HG02623 (cell line): Measurements from ENCODE around the gene TTR.

Experiments used
- ATAC-seq: cut with Tn5 transposase; IDR thresholded peaks from one replicate; pipeline ENCODE4 v1.9.1; 2021; ENCODE audit warnings: moderate library complexity; ENCODE audit not compliant: unreplicated experiment

TTR gene

DNA sequence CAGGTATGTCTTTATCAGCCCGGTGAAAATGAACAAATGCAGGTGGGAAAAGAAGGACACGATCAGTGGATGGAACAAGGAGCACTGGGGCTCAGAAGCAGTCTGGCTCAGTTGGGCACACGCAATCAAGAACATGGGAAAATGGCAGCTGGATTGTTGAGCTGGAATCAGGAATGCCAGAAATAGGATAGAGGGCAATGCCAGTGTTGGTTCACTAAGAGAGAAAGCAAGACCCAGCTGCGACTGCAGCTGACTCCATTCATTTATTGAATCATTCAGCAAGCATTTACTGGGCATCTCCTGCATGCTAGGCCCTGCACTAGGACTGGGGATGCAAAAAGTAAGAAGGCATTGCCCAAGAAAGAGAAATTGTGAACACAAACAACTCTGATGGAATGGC, 13.6 kb upstream of the TTR start:
- no peak for ATAC-seq

DNA sequence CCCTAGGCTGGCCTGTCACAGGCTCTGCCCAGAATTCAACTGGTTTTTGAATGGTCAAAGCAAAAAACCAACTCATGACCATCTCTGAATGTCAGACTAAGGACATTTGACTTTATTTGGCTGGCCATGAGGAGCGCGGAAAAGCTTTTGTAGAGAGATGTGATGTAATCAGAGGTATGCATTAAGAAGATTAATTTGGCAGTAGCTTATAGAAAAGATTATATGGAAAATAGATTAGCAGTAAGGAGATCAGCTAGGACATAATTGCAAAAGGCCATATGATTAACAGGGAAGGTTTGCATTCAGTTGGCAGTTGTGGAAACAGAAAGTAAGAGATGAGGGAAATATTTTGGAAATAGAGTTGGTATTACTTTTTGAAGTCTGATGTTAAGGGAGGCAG, 12.3 kb upstream of the TTR start:
- ATAC-seq: no peak

DNA sequence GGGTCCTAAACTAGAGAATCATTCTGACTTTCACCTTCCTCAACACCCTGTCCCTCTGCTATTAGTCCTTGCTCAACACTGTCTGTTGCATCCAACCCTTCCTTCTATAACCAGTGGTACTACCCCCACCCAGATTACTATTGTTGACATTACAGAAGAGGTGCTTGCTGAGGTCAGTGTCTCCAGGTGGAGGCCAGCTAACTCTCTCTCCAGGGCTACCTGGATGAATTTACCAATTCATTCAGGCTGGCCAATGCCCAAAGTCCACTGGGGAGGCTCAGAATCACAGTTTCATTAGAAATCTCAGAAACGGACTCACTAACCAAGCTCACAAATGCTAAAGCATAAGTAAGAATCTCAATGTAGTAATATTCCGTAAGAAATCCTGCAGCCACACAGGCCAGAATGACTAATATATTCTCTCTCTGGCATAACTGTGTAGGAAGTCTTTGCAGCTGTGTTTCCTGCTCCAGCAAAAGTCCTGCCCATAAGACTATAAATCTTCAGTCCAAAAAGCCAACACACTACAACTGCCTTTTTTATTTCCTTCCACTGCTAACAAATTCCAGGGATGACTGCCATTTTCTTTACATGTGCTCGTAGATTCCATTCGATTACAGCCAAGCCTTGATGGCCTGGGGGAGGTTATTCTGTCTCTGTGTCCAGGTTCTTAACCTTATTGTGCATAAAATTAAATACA, 10.0 kb upstream of the TTR start:
- no peak for ATAC-seq

DNA sequence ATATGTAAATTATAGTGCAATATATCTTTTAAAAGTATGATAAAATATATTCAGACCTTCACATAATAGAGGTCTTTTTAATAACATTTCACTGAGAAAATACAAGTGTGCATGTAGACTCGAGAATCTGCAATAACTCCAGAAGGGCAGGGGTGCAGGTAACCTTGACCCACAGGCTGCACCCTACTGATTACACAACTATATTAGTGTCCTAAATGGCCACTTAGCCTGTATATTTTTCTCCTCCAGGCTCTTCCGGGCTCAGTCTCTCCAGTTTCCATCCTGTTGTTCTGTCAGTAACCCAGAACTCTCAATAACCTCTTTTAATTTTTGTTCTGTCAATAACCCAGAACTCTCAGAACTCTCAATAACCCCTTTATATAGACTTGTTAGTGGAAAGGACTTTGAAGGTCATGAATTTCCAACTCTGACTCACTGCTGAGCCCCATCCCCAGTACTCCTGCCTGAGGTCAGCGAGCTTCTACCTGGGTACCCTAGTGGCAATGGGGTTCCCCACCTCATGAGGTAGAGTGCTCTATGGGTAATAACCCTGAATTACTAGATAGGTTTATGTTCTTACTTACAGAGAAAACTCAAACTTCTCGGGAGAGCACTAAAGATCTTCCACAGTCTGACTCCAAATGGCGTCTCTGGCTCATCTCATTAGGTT, 8.4 kb upstream of the TTR start:
- no peak for ATAC-seq

DNA sequence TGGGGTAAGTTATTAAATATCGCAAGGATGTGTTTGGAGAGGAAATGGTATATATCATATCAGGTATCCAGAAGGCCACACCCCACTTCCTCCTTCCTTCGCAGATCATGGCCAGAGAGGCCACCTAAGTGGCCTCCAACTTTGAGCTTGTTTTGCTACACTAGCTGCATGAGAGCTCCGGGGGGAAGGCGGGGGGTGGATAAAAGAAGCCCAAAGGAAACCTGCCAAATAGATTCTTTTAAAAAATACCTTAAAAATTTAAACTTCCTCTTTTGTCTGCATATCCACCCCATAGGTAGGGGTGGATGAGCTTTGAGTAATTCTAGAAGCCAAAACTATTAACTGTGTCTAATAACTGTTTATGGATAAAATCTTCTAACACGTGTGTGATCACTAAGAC, 5.7 kb upstream of the TTR start:
- ATAC-seq: no peak

DNA sequence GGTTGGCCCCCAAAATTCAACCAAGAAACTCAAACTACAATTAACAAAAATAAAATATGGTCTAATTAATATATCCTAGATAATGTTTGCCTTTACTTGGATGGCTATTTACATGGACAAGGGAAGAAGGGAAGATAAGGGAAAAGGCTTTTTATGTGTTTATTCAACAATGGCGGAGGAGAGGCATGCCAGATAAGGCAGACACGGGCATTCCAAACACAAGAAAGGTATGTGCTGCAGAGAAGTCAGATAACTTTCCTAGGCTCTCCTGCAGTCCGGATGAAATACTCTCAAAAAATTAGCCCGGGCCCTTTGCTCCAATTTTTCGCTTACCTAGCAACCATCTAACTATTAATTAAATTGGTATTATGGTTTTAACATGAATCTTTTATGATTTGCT, 5.1 kb upstream of the TTR start:
- ATAC-seq: no peak

DNA sequence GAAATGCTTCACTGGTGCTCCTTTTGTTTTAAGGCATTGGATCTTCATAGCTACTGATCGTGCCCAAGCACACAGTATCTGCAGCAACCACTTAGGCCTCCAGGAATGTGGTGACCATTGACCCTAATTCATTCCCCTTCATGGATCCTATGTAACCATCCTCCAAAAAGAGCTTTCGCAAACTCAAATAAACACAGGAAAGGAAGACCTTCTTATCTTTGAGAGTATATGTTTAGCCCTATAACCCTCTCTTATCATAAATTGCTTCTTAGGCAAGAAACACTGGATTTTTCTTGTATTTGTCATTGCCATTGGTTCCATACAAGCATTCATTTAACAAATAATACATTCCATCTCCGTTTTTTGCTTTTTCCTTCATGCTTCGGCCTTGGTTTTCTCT, 4.1 kb upstream of the TTR start:
- no peak for ATAC-seq

DNA sequence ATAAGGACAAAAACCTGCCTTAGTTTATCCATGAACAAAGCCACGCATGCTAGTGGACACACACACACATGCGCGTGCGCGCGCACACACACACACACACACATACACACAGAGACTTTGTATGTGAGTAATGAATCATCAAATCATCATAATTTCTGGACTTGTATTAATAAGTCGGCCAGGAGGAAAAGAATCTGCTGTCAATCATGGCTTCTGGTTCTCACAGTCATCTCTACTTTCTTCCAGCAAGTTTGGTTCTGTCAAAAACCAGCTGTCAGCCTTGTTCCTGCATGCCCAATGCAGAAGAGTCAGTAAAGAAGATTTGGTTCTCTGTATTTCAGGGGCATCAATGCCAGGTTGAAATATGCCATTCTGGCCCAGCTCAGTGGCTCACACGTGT, 1.1 kb upstream of the TTR start:
- no peak for ATAC-seq

DNA sequence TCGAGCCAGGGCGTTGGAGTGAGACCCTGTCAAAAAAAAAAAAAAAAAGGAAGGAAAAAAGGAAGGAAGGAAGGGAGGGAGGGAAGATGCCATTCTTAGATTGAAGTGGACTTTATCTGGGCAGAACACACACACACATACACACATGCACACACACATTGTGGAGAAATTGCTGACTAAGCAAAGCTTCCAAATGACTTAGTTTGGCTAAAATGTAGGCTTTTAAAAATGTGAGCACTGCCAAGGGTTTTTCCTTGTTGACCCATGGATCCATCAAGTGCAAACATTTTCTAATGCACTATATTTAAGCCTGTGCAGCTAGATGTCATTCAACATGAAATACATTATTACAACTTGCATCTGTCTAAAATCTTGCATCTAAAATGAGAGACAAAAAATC, 564 bp upstream of the TTR start:
- no peak for ATAC-seq

DNA sequence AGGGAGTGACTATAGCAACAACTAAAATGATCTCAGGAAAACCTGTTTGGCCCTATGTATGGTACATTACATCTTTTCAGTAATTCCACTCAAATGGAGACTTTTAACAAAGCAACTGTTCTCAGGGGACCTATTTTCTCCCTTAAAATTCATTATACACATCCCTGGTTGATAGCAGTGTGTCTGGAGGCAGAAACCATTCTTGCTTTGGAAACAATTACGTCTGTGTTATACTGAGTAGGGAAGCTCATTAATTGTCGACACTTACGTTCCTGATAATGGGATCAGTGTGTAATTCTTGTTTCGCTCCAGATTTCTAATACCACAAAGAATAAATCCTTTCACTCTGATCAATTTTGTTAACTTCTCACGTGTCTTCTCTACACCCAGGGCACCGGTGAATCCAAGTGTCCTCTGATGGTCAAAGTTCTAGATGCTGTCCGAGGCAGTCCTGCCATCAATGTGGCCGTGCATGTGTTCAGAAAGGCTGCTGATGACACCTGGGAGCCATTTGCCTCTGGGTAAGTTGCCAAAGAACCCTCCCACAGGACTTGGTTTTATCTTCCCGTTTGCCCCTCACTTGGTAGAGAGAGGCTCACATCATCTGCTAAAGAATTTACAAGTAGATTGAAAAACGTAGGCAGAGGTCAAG, 955 bp downstream of the TTR start:
- no peak for ATAC-seq

DNA sequence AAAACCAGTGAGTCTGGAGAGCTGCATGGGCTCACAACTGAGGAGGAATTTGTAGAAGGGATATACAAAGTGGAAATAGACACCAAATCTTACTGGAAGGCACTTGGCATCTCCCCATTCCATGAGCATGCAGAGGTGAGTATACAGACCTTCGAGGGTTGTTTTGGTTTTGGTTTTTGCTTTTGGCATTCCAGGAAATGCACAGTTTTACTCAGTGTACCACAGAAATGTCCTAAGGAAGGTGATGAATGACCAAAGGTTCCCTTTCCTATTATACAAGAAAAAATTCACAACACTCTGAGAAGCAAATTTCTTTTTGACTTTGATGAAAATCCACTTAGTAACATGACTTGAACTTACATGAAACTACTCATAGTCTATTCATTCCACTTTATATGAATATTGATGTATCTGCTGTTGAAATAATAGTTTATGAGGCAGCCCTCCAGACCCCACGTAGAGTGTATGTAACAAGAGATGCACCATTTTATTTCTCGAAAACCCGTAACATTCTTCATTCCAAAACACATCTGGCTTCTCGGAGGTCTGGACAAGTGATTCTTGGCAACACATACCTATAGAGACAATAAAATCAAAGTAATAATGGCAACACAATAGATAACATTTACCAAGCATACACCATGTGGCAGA, 3.6 kb downstream of the TTR start:
- no peak for ATAC-seq

DNA sequence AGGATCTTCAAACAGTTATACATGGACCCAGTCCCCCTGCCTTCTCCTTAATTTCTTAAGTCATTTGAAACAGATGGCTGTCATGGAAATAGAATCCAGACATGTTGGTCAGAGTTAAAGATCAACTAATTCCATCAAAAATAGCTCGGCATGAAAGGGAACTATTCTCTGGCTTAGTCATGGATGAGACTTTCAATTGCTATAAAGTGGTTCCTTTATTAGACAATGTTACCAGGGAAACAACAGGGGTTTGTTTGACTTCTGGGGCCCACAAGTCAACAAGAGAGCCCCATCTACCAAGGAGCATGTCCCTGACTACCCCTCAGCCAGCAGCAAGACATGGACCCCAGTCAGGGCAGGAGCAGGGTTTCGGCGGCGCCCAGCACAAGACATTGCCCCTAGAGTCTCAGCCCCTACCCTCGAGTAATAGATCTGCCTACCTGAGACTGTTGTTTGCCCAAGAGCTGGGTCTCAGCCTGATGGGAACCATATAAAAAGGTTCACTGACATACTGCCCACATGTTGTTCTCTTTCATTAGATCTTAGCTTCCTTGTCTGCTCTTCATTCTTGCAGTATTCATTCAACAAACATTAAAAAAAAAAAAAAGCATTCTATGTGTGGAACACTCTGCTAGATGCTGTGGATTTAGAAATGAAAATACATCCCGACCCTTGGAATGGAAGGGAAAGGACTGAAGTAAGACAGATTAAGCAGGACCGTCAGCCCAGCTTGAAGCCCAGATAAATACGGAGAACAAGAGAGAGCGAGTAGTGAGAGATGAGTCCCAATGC, 4.6 kb downstream of the TTR start:
- ATAC-seq: no peak

DNA sequence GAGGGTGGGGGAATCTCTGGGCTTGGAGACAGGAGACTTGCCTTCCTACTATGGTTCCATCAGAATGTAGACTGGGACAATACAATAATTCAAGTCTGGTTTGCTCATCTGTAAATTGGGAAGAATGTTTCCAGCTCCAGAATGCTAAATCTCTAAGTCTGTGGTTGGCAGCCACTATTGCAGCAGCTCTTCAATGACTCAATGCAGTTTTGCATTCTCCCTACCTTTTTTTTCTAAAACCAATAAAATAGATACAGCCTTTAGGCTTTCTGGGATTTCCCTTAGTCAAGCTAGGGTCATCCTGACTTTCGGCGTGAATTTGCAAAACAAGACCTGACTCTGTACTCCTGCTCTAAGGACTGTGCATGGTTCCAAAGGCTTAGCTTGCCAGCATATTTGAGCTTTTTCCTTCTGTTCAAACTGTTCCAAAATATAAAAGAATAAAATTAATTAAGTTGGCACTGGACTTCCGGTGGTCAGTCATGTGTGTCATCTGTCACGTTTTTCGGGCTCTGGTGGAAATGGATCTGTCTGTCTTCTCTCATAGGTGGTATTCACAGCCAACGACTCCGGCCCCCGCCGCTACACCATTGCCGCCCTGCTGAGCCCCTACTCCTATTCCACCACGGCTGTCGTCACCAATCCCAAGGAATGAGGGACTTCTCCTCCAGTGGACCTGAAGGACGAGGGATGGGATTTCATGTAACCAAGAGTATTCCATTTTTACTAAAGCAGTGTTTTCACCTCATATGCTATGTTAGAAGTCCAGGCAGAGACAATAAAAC, 6.5 kb downstream of the TTR start:
- ATAC-seq: no peak

DNA sequence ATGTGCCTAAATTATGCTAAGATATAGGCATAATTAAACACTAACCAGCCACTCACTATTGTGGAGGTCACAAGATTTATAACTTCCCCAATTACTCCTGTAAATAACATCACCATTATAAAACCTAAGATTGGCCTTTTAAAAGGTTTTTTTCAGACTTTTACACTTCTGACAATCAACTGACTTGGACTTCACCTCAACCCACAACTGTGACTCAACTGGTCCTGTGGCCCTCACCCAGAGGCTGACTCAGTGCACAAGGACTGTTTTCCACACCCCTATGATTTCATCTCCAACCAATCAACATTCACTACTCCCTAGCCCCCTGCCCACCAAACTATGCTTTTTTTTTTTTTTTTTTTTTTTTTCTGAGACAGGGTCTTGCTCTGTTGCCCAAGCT, 11.6 kb downstream of the TTR start:
- ATAC-seq: no peak

DNA sequence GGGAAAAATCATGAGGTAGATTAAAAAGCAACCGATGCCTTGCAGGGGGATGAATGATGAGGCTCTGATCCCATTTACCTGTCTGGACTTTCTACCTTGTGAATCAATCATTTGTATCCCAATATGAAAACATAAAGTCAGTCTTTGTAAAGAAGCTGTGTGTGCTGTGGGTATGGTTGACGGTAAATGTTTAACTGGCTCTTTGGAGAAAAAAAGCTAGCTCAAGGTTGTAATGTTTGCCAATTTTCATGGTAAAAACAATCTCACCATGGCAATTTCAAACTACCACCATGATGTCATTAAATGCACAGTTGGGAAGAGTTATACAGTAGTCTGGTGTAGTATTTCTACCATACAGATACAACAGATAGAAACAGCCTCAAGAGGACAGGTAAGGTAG, 14.6 kb downstream of the TTR start:
- ATAC-seq: no peak

DNA sequence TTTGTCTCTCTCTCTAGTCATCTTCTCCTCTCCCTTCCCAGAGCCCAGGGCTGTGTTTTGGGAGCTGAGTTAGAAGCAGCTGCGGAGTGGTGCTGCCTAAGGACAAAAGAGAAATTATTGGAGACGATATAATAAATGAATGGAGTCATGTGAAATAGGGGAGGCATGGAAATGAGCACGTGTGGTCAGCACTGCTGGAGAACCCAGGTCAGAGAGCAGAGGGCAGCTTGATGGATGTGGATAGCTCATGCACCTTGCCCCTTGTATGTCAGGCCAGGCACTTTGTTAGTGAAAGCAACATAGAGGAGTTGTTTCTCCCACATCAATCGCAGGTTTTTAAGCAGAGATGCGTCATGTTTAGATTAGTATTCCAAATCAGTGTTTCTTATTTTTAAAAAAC, 15.7 kb downstream of the TTR start:
- ATAC-seq: no peak

DNA sequence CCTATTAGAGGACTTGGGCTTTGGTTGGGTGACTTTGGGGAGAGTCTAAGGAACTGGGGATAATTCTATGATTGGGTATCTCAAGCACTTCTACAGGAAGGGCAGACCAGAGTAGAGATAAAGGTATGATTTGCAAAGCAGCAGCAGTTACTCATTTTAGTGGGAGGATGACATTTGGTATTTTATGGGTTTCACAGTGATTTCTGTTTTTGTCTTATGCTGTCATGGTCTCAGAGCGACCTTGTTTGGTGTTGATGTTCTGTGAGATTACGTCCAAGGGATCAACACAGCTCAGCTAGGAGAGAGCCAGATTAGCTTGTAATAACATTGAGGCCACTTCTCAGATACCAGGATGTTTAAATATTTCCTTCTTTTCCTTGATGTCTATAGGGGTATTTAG, 18.2 kb downstream of the TTR start:
- ATAC-seq: no peak

DNA sequence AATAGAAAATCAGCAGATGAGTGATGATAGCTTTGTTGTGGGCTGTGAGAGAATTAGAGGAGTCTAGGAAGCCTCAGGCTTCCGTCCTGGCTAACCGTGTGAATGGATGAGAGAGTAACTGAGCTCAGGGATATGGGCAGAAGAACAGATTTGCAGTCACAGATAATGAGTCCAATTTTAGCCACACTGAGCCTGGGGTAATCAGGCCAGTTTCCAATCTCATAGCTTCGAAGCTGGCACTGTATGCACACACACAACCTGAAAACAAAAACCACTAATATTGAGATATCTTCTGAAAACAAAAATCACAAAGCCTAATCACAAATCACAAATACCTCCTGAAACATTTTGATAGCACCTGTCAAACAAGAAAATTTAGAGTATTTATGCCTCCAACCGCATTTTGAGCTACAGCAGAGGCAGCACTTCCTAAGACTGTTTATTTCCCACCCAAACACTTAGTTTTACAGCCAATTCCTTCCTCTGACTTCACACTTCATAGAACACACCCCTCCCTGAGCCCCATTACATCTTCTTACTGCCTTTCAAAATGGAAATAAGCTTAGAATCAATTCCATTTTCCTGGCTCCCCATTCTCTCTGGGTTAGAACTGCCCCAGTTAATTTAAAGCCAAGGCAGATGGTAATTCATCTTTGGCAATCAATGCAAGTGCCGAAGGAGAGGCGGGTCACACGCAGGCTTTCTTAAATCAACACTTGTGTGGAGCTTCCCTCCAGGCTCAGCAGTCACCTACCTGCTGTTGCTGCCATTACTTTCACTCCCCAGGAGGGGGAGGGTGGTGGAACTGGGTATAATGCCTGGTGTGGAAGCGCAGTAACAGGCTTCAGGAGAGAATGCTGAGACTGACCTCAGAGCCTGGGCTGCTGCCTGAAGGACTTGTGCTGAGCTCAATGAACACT, 18.9 kb downstream of the TTR start:
- peak; percentile 57 for ATAC-seq

DNA sequence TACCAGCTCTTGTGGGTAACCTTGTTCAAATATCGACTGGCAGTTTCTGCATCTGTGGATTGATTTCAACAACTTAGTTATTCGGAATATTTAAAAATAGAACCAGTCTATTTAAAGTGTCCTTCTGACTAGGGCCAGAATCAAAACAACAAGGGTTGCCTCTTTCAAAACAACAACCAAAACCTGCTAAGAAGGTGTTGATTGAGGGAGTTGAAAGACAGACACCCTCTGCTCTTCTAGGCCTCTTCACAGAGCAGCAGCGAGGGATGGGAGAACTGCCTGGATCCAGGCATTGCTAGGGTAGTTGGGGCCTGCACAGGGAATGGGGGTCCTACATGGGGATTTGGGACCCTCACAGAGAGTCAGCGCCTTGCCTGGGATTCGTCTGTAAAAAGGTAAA, 19.8 kb downstream of the TTR start:
- no peak for ATAC-seq
